ENCODE data around the gene CIDEC.

CIDEC gene, protein sequence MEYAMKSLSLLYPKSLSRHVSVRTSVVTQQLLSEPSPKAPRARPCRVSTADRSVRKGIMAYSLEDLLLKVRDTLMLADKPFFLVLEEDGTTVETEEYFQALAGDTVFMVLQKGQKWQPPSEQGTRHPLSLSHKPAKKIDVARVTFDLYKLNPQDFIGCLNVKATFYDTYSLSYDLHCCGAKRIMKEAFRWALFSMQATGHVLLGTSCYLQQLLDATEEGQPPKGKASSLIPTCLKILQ

GRCh38 chr3:9879830-9880549 is at the start of gene CIDEC:
Gene CIDEC (minus strand): TSS chr3:9880253. CDS start chr3:9878486, 1,767 bp downstream.
- no peak for DNase-seq (ENCODE audit: low spot score)

DNA sequence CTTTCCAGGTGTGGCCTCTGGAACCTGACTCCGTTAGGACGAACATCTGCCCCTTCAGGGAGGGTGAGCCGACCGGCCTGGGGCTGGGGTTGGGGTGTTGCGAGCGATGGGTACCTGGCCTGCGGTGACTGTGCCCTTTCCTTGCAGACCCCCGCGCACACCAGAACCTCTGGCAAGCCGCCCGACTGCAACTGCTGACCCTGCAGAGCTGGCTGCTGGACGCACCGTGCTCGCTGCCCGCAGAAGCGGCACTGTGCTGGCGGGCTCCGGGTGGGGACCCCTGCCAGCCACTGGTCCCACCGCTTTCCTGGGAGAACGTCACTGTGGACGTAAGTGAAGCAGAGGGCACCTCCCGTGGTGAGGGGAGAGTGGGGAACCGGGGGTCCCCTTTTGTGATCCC is 48.1 kb upstream of the CIDEC start:
- DNase-seq (ENCODE audit: low spot score): no peak

DNA sequence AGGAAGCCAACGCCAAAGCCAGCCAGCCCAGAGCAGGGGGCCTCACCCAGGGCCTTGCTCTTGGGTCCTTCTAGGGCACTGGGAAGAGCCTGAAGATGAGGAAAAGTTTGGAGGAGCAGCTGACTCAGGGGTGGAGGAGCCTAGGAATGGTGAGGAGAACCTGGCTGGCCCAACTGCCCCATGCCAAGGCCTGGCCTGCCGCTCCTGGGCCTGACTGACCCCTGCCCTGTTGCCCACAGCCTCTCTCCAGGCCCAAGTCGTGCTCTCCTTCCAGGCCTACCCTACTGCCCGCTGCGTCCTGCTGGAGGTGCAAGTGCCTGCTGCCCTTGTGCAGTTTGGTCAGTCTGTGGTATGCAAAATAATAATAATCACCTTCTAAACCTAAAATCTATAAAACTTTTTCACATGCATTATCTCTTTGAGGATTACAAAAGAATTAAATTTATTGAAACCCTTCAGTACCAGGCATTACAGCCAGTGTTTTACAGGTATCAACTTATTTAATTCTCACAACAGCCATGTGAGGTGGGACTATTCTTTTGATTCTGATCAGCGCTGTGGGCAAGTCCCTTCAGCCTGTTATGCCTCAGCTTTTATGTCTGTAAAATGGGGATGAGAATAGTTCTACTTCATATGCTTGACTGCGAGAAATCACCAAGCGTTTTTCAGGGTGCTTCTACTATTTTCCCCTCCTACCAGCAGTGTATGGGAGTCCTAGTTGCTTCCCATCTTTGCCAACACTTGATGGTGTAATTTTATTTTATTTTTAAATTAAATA is 38.4 kb upstream of the CIDEC start:
- DNase-seq (ENCODE audit: low spot score): no peak

DNA sequence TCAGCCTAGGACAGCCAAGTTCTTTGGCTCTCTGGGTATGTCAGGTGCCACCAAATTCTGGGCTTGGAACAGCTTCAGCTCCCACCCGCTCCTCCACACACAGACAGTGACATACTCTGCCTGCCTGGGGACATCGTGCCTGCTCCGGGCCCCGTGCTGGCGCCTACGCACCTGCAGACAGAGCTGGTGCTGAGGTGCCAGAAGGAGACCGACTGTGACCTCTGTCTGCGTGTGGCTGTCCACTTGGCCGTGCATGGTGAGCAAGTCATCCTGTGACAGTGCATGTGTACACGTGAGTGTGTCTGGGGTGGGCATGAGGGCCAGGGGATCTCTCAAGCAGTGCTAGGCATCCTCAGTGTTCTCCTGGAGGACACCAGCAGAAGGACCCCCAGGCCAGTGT is 37.8 kb upstream of the CIDEC start:
- DNase-seq (ENCODE audit: low spot score): no peak

DNA sequence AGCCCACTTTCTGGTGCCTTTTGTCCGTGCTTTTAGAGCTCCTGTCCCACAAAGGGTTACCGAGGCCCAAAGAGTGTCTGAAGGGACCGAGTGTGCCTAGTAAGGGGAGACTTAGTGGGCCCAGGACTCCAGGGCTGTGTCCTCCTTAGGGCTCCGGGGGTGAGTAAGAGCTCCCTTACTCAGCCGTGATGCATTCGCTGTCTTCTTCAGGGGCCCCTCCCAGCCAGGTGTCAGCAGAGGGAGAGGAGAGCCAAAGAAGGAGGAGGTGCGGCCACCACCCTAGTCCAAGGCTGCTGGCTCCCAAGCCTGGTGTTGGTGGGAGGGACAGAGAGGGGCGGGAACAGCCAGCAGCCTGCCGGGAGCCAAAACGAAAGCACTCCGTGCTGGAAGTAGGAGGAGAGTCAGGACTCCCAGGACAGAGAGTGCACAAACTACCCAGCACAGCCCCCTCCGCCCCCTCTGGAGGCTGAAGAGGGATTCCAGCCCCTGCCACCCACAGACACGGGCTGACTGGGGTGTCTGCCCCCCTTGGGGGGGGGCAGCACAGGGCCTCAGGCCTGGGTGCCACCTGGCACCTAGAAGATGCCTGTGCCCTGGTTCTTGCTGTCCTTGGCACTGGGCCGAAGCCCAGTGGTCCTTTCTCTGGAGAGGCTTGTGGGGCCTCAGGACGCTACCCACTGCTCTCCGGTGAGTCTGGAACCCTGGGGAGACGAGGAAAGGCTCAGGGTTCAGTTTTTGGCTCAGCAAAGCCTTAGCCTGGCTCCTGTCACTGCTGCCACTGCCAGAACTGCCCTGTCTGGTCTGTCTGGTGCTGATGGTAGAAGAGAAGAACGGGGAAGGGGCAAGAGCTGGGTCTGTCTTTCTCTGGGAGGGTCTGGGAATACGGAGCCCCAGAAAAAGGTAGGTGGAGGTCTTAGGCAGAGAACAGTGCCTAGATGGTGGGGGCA is 37.0 kb upstream of the CIDEC start, which contains the start of gene IL17RC:
IL17RC (plus strand) TSS at position 365 of the 947 bp plus-strand sequence; CDS start at position 583, 218 bp downstream.
- DNase-seq (ENCODE audit: low spot score): peak; percentile 85

GRCh38 chr3:9916346-9916733 is 36.3 kb upstream of the CIDEC start:
- no peak for DNase-seq (ENCODE audit: low spot score)

GRCh38 chr3:9915254-9916141 is 35.4 kb upstream of the CIDEC start:
- DNase-seq (ENCODE audit: low spot score): peak; percentile 65

DNA sequence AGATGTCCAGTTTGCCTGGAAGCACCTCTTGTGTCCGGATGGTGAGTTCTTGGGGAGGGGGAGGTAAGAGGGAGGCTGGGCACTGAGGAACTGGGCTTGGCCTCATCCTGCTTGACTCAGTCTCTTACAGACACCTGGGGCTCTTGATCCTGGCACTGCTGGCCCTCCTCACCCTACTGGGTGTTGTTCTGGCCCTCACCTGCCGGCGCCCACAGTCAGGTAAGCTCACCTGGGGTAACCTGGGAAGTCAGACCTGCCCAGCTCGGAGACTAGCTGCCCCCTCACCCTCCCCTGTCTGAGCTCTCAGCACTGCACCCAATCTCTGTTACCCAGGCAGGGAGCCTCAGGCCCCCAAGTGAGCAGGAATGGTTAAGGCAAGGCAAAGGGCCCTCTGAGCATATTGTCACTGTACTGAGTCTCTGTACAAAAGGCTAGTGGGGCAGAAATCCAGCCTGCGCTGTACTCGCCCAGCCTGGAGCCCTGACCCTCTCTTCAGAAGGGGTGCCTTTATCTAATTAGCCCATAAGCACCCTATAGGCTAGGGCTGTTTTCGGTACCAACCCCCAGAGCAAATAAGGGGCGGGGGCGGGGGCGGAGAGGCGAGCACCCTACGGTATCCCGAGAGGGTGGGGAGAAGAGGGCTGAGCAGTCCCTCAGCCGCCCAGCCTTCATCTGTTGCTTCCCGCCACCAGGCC is 34.7 kb upstream of the CIDEC start:
- DNase-seq (ENCODE audit: low spot score): no peak

- no peak for DNase-seq (ENCODE audit: low spot score)
Measured at GRCh38 chr3:9914011-9914410, 34.0 kb upstream of the CIDEC start.

- no peak for DNase-seq (ENCODE audit: low spot score)
Measured at GRCh38 chr3:9913601-9914000, 33.5 kb upstream of the CIDEC start.

DNA sequence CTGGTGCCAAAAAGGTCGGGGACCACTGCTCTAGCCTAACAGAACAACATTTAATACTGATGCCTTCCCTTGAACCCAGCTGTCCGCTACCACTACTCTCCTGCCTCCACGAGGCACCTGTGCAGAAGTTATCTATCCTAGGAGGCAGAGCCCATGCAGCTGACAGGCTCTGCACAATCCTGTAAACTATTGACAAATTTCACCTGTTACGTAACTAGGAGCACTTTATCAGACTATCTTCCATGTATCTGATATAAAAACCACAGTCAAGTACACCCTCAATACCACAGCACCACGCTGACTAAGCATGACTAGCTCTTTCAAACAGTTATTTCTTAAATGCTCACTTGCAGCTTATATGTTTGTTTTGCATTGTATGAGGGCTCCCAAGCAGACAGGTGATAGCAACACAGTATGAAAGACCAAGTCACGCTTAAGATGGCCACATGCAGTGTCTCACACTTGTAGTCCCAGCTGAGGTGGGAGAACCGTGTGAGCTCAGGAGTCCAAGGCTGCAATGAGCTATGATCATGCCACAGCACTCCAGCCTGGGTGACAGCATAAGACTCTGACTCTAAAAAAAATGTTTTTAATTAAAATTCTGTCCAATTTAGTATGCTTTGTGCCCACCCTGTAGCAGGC is 32.4 kb upstream of the CIDEC start:
- no peak for DNase-seq (ENCODE audit: low spot score)

DNA sequence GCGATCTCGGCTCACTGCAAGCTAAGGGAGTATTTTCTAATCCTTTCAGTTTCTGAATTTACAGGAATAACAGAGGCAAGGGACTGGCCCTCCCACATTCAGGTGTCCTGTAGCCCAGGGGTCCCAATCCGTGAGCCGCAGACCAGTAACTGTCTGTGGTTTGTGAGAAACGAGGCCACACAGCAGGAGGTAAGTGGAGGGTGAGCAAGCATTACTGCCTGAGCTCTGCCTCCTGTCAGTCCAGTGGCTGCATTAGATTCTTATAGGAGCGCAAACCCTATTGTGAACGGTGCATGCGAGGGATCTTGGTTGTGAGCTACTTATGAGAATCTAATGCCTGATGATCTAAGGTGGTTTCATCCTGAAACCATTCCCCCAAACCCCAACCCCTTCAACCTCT is 31.8 kb upstream of the CIDEC start:
- DNase-seq (ENCODE audit: low spot score): no peak

DNA sequence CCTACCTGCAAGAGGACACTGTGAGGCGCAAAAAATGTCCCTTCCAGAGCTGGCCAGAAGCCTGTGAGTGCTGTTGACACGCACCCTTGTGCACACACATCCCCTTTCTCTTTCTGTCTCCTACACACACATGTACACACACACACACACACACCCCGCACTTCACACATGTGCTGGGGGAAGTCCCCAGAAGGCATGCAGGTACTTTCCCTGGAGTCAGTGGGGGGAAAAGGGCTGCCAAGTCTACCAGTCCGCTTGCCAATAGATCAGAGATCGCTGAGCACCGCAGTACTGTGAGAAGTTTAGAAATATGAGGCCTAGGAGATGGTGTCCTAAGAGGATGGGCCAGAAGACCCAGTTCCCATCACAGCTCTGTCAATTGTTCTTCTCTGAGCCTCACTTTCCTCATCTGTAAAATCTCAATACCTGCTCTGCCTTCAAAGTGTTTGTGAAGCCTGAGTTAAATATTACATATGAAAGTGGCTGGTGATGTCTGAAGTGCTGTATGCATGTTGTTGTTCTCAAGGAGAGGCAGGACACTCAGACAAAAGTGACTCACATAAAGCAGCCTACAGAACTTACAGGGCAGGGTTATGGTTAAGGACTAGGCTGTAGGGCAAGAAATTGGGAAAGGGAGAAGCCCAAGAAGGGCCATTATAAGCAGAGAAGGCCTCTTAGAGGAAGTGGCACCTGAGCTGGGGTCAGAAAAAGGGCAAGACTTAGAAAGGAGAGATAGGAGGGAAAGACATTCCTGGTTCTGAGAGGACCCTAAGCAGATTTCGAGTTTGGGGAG is 29.4 kb upstream of the CIDEC start:
- DNase-seq (ENCODE audit: low spot score): no peak

DNA sequence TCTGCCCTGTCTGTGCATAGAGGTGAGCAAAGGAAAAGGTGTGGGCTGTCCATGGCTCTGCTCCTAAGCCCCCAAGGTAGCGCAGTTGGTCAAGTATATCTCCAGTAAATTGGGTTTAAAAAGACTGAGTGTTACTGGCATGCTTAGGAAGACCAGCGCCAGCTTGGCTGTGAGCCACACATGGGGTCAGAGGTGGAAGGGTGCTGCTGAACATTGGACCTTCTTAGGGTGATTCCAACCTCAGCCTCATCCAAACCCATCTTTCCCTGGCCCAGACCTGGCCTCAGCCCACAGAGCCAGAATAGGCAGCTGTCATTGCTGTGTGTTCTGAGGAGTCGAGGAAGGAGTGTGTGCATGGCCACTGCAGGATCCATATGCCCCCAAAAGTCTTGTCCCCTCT is 28.2 kb upstream of the CIDEC start:
- no peak for DNase-seq (ENCODE audit: low spot score)

GRCh38 chr3:9906480-9906879 is 26.4 kb upstream of the CIDEC start:
- DNase-seq (ENCODE audit: low spot score): no peak

DNA sequence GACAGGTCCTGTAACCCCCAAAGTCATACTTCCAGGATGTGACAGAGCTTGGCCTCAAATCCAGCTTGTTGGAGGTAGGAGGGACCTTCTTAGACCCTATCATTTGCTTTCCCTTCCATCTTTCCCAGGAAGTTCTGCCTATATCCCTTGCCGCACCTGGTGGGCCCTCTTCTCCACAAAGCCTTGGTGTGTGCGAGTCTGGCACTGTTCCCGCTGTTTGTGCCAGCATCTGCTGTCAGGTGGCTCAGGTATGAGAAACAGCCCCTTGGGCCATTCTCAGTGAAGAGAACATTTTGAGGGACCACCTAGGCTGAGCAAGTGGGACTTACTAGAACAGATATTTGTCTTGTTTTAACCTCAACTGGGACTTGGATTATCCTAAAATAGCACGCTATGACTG is 23.9 kb upstream of the CIDEC start:
- no peak for DNase-seq (ENCODE audit: low spot score)

DNA sequence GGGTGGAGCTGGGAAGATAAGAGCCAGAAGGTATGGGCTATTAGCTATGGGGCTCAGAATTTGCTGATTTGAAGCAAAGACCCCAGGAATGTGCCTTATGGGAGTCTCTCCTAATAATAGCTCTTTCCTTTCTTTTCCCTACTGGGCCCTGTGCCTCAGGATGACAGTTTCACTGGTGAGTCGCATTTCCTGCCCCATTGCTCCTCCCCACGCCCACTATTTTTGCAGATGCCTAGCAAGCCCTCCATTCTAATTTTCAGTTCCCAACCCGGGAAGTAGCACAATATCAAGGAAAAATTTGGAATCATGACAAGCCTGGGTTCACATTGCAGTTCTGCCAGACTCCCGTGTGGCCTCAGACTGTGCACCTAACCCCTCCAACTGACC is 23.2 kb upstream of the CIDEC start:
- peak; percentile 39 for DNase-seq (ENCODE audit: low spot score)

GRCh38 chr3:9902372-9903237 is 22.6 kb upstream of the CIDEC start, which contains the start of gene IL17RE:
Gene IL17RE (plus strand): TSS chr3:9902848. CDS start chr3:9902933, 85 bp downstream.
- peak; percentile 52 for DNase-seq (ENCODE audit: low spot score)

Data from cerebellar cortex (tissue), 1 donor.